ENCODE data around the gene IRX3. TPM values are rescaled to one million over a fixed set of nuclear protein-coding genes. Genes with fewer than 3 reads are reported as not detected.
"Not testable (repeated sequence)": the region's sequence is repeated elsewhere in the genome, so short reads cannot be mapped to it uniquely, and the experiment has no call there.

IRX3 gene
- total RNA-seq, 2 donors from 2014 or later: 33.2 to 95.1 TPM

GRCh38 chr16:54248863-54249710 is 37.5 kb downstream of the IRX3 start:
- 84% methylated on average over 7 of the region's 7 CpGs for WGBS

GRCh38 chr16:54247705-54248104 is 38.9 kb downstream of the IRX3 start:
- WGBS: 79% methylated on average over 2 of the region's 2 CpGs
- DNase-seq (ENCODE audit: low spot score); H3K36me3 ChIP-seq; H3K4me3 ChIP-seq; H3K9me3 ChIP-seq; H3K27ac ChIP-seq; H3K4me1 ChIP-seq (replicated peaks); intact Hi-C loops (cut with DNase I); H3K27me3 ChIP-seq (replicated peaks; ENCODE audit: insufficient read depth): not testable (repeated sequence)

More at GRCh38 chr16:54248863-54249710, 37.5 kb downstream of the IRX3 start:
- DNase-seq (ENCODE audit: low spot score): no peak
- Histone ChIP-seq H3K4me1 (replicated peaks) (no peaks in the 10 kb centered on the region), H3K27me3 (replicated peaks; ENCODE audit: insufficient read depth) (no peaks in the 10 kb centered on the region), H3K4me3 (no peak overlapping the region), H3K36me3 (no peaks in the 10 kb centered on the region), H3K9me3 (no peaks in the 10 kb centered on the region), H3K27ac (no peak overlapping the region)
- TF ChIP-seq POLR2A (IDR thresholded peaks at IDR 0.05) (no peak), CTCF (IDR thresholded peaks at IDR 0.05) (no peak), POLR2AphosphoS5 (IDR thresholded peaks at IDR 0.05) (no peak)
- intact Hi-C loops (cut with DNase I): no loop called here

DNA sequence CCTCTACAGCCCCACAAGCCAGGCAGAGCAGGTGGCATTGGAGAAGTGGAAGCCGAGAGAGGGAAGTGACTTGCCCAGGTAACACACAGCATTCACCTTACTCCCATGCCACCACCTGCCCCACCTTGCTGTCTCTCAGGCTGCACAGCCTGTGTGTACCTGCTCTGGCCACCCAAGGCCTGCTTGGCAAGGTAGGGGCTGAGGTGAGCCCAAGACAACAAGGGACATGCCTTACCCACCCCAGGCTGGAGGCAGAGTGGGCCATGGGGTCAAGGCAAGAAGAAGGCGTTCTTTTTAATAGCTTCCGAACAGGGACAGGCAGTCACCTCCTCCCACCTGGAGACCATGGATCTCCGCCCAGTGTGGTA is 40.1 kb downstream of the IRX3 start:
- no peak for TF ChIP-seq POLR2A (IDR thresholded peaks at IDR 0.05)
- TF ChIP-seq POLR2AphosphoS5 (IDR thresholded peaks at IDR 0.05): no peak
- TF ChIP-seq CTCF (IDR thresholded peaks at IDR 0.05): no peak
- no peaks in the 10 kb centered on the region for H3K9me3 ChIP-seq
- intact Hi-C loops (cut with DNase I): no loop called here
- H3K4me1 ChIP-seq (replicated peaks): no peaks in the 10 kb centered on the region
- H3K27me3 ChIP-seq (replicated peaks; ENCODE audit: insufficient read depth): no peaks in the 10 kb centered on the region
- no peak for DNase-seq (ENCODE audit: low spot score)
- no peak overlapping the region for H3K27ac ChIP-seq
- WGBS: 93% methylated on average over 4 of the region's 4 CpGs
- no peak overlapping the region for H3K4me3 ChIP-seq
- no peaks in the 10 kb centered on the region for H3K36me3 ChIP-seq

GRCh38 chr16:54245788-54246453 is 40.7 kb downstream of the IRX3 start:
- WGBS: 96% methylated on average over 4 of the region's 4 CpGs
- intact Hi-C loops (cut with DNase I): no loop called here
- Histone ChIP-seq H3K4me3 (no peak overlapping the region), H3K4me1 (replicated peaks) (no peaks in the 10 kb centered on the region), H3K27ac (no peak overlapping the region), H3K36me3 (no peaks in the 10 kb centered on the region), H3K27me3 (replicated peaks; ENCODE audit: insufficient read depth) (no peaks in the 10 kb centered on the region), H3K9me3 (no peaks in the 10 kb centered on the region)
- DNase-seq (ENCODE audit: low spot score): no peak
- TF ChIP-seq POLR2A (IDR thresholded peaks at IDR 0.05) (no peak), POLR2AphosphoS5 (IDR thresholded peaks at IDR 0.05) (no peak), CTCF (IDR thresholded peaks at IDR 0.05) (no peak)

GRCh38 chr16:54244061-54244886 is 42.3 kb downstream of the IRX3 start:
- Histone ChIP-seq H3K27me3 (replicated peaks; ENCODE audit: insufficient read depth) (no peaks in the 10 kb centered on the region), H3K36me3 (no peaks in the 10 kb centered on the region), H3K4me3 (no peak overlapping the region), H3K27ac (no peak overlapping the region), H3K9me3 (no peaks in the 10 kb centered on the region), H3K4me1 (replicated peaks) (no peaks in the 10 kb centered on the region)
- intact Hi-C loops (cut with DNase I): no loop called here
- TF ChIP-seq POLR2A (IDR thresholded peaks at IDR 0.05) (no peak), CTCF (IDR thresholded peaks at IDR 0.05) (no peak), POLR2AphosphoS5 (IDR thresholded peaks at IDR 0.05) (no peak)
- DNase-seq (ENCODE audit: low spot score): no peak
- WGBS: 63% methylated on average over 11 of the region's 11 CpGs

Data from prostate gland (tissue), 2 donors.